HTR-8/SVneo (cell line): Measurements from ENCODE around the gene SYT1.
"Not testable (repeated sequence)": the region's sequence is repeated elsewhere in the genome, so short reads cannot be mapped to it uniquely, and the experiment has no call there.

ENCODE experiments used
- DNase-seq: peaks from one replicate; pipeline ENCODE4 v3.0.0; 2011; ENCODE audit warnings: low spot score, mixed read lengths; ENCODE audit not compliant: insufficient read length
- FAIRE-seq: peaks from 2 replicates; lab custom pipeline; 2011; peaks lifted over from hg19 to GRCh38; lab: Jason Lieb, UNC

SYT1 gene

GRCh38 chr12:79413796-79414195, 549.2 kb downstream of the SYT1 start:
- DNase-seq: no peak
- FAIRE-seq: no peak

- DNase-seq: no peak
- peak; percentile 20 for FAIRE-seq
These were observed 549.7 kb downstream of the SYT1 start for GRCh38 chr12:79414252-79414651.

- DNase-seq (no peak), FAIRE-seq (no peak)
These were observed 550.7 kb downstream of the SYT1 start for GRCh38 chr12:79415321-79415720.

DNA sequence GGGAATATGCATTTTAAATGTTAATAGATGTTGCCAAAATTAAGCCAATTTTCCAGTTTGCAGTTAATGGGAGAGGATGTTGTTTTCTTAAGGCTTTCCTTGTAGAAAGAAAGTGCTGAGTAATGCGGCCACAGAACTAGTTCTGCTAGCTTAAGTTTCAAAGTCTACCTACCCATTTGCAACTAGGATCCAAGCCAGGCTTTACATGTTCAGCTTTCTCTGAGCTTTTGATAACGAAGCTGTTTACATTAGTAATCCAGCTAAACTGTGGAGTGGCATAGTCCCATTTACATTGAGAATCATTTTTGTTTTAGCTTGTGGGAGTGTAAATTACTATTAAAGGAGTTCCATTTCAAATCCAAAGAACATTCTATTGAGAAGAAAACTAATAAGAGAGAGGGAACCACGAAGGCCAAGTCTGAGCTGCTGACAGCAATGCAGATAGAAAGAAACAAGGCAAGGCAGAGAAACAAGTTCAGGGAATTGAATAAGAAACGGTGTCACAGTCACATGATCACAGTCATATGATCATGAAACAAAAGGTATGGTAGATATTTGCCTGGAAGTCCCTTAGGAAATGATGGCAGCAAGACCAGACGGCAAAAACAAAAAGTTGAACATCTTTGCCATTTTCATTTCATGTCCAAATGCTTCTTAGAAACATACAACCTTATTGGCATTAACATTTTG, 551.3 kb downstream of the SYT1 start:
- FAIRE-seq (no peak), DNase-seq (no peak)

- peak; percentile 86 for FAIRE-seq
- peak; percentile 40 for DNase-seq
These were observed 555.6 kb downstream of the SYT1 start for GRCh38 chr12:79420146-79420618.

DNA sequence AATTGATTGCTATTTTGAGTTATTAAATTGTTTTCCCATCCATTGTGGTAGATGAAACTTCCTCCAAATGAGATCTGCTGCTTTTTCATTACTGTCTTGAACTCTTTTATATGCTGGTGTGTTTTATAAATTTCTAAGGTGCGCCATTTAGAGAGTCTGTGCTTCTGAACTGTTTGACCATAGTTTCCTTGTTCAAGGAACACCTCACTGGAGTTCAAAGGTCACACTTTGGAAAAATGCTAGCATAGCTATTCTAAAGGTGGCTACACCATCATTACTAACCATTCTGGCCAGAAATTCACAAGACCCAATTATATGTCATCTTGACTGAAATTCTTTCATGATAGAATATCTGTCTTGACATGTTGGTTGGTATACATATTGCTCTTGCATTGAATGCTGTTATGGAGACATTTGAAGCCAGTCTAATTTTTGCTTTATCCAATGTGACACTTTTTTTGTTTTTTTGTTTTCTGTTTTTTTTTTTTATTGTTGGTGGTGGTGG, 556.7 kb downstream of the SYT1 start:
- FAIRE-seq: no peak
- DNase-seq: no peak

DNA sequence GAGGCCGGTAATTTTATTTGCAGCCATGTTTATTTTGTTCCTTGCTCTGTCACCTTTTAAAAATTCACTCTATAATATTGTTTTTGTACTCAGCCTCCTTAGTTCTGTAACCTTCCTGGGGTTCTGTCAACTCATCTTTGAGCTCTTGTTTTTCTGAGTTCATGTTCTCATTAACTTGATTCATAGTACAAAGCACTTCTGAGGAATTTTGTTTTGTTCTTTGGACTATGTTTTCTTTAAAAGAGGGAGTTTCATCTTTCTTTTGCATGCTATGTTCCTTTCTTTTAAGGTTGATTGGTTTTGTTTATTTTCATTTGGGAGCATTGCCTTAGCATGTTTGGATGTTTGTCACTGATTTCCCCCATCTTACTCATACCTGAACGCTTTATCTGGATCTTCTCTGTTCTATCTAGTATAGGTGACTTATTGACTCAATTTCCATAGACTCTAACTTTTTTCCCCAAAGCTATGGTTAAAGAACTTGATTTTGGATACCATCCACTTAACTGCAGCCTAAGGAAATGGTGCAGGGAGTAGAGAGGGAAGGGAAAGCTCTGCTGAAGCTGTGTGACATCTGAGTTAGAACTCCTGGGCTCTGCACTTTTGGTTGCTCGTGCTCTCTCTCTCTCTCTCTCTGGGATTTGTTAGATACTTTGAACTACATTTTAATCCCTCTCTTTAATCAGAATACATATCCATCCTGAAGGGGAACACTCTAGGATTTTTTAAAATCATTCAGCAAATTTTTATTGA, 557.7 kb downstream of the SYT1 start:
- DNase-seq (no peak), FAIRE-seq (no peak)

DNA sequence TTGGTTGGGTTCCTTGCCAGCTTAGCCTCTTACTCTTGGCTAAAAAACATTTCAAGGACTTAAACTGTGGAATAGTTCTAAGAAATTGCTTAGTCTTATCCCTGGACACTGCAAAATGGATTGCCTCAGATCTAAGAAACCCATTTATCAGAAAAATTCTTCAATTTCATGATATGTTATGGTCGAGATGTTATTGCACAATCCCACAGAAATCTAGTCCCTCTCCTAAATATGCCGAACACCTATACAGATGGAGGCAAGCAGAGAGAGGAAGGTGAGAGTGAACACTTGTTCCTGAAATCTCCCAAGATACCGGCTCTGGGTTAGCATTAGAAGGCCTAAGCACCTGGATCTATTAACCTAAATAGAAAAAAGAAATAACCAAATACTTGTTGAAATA, 559.0 kb downstream of the SYT1 start:
- FAIRE-seq: no peak
- no peak for DNase-seq

GRCh38 chr12:79424109-79424721, 559.6 kb downstream of the SYT1 start:
- FAIRE-seq (peak; percentile 74), DNase-seq (peak; percentile 56)

DNA sequence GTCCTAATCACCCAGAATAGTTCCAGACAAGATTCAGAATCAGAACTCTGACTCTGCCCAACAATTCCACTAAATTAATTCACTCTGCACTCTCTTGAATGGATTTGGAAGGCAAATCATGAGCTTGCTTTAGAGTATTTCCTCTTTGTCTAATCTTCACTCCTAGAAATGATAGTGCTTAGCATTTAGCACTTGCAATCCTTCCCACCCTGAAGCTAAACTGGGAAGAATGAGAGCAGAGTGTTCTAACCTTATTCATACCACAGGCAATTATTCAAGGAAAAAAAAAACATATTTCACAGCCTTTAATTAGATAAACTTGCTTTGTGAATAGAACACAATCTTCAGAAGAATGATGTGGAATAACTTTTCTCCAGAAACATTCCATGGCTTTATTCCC, 561.5 kb downstream of the SYT1 start:
- DNase-seq: no peak
- no peak for FAIRE-seq

DNA sequence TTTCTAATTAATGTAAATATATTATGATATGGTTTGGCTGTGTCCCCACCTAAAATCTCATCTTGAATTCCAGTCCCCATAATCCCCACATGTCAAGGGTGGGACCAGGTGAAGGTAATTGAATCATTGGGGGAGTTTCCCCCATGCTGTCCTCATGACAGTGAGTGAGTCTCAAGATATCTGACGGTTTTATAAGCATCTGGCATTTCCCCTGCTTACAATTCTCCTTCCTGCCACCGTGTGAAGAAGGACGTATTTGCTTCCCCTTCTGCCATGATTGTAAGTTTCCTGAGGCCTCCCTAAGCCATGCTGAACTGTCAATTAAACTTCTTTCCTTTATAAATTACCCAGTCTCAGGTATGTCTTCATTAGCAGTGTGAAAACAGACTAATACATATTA, 562.2 kb downstream of the SYT1 start:
- DNase-seq, FAIRE-seq: not testable (repeated sequence)

- no peak for DNase-seq
- FAIRE-seq: no peak
These were observed 569.0 kb downstream of the SYT1 start for GRCh38 chr12:79433465-79434072.

- DNase-seq (no peak), FAIRE-seq (no peak)
These were observed 570.0 kb downstream of the SYT1 start for GRCh38 chr12:79434561-79434960.

GRCh38 chr12:79435742-79436141, 571.2 kb downstream of the SYT1 start:
- DNase-seq: no peak
- no peak for FAIRE-seq

- FAIRE-seq (no peak), DNase-seq (no peak)
These were observed 574.1 kb downstream of the SYT1 start for GRCh38 chr12:79438480-79439174.

- no peak for FAIRE-seq
- no peak for DNase-seq
These were observed 574.7 kb downstream of the SYT1 start for GRCh38 chr12:79439175-79439825.

DNA sequence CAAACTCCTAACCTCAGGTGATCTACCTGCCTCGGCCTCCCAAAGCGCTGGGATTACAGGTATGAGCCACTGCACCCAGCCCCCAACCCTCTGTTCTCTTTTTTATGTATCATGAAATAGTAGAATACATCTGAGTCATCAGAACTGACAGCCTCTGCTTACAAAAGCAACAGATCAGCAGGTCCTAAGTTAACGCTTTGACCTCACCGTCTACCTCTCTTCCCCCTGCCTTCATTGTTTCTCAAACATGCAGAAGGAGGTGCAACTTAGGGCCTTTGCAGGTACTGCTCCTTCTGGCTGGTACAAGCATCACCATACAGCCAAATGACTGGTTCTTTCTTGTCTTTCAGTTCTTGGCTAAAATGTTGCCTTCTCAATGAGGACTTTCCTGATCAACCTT, 577.0 kb downstream of the SYT1 start:
- DNase-seq (no peak), FAIRE-seq (no peak)

- DNase-seq: no peak
- no peak for FAIRE-seq
These were observed 577.8 kb downstream of the SYT1 start for GRCh38 chr12:79442396-79442795.

DNA sequence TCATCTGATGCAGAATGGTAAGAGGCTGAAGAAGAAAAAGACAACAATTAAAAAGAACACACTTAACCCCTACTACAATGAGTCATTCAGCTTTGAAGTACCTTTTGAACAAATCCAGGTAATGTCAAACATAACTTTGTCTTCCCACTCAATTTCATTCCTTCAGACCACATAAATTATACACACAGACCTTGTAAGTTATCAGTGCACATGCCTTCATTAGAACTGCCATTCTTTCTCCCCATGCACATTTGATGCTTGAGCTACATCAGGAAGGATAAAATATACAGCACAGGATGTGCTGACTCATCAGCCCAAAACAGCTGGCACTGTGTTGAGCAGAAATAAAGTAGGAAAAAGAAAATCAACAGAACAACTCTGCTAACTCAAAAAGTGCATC, 579.5 kb downstream of the SYT1 start:
- DNase-seq (no peak), FAIRE-seq (no peak)

- DNase-seq: no peak
- FAIRE-seq: no peak
These were observed 584.2 kb downstream of the SYT1 start for GRCh38 chr12:79448816-79449215.
